Measurements from ENCODE around the gene DLG2. TPM values are rescaled to one million over a fixed set of nuclear protein-coding genes. Genes with fewer than 3 reads are reported as not detected.

The DLG2 gene
- total and polyA plus RNA-seq, 2 donors (not counting 3 experiments of a cell fraction or from before 2014, with no cell fraction given): 0.15 to 1.1 TPM

- Histone ChIP-seq H3K4me3 (replicated peaks in 1 of 3; ENCODE audit: insufficient read depth in 1 of 3, low read depth in 1 of 3, low read length in 3 of 3) (no peak overlapping the region), H4K20me1 (replicated peaks; ENCODE audit: control insufficient read depth, extremely low read depth, insufficient read depth, low read length) (no peaks in the 10 kb centered on the region), H3K9me1 (replicated peaks; ENCODE audit: control insufficient read depth, extremely low read depth, insufficient read depth, low read length) (no peaks in the 10 kb centered on the region), H3K4me2 (ENCODE audit: insufficient read depth, low read length) (no peak overlapping the region), H3K27me3 (ENCODE audit: control insufficient read depth in 2 of 2, insufficient read depth in 2 of 2, low read length in 2 of 2) (no peaks in the 10 kb centered on the region), H2AFZ (ENCODE audit: low read depth, low read length) (no peak overlapping the region), H3K36me3 (ENCODE audit: control insufficient read depth in 2 of 2, extremely low read depth in 1 of 2, insufficient read depth in 2 of 2, low read length in 2 of 2) (no peaks in the 10 kb centered on the region), H3K79me2 (ENCODE audit: control insufficient read depth, insufficient read depth, low read length) (no peaks in the 10 kb centered on the region), H3K27ac (ENCODE audit: insufficient read depth, low read depth, low read length) (no peak overlapping the region), H3K9ac (replicated peaks; ENCODE audit: extremely low read depth, insufficient read depth, low read length) (no peak overlapping the region), H3K9me3 (replicated peaks; ENCODE audit: control insufficient read depth, insufficient read depth, low read length) (no peaks in the 10 kb centered on the region), H3K4me1 (ENCODE audit: control insufficient read depth, extremely low read depth, insufficient read depth, low read length) (no peaks in the 10 kb centered on the region)
- dilution Hi-C loops (cut with MboI; ENCODE audit: extremely low pct_ligation_motif_present, low sequenced_read_pairs) (no loop called here), intact Hi-C loops (cut with micrococcal nuclease) (no loop called here)
- ChIA-PET POLR2A (no interaction called here), CTCF (no interaction called here)
- no peak for DNase-seq (ENCODE audit: low read depth, low spot score)
- no TSS peak for BruUV-seq (replicated peaks)
- no peak for FAIRE-seq
- TF ChIP-seq MAX (IDR thresholded peaks at IDR 0.05; ENCODE audit: insufficient read depth, insufficient read length) (no peak), JUN (IDR thresholded peaks at IDR 0.05; ENCODE audit: borderline replicate concordance, insufficient read depth, insufficient read length, low read depth) (no peak), FOS (IDR thresholded peaks at IDR 0.05; ENCODE audit: borderline replicate concordance, insufficient read depth, low read length) (no peak), POLR2A (IDR thresholded peaks at IDR 0.05; ENCODE audit: low read depth, low read length) (no peak), GATA2 (IDR thresholded peaks at IDR 0.05; ENCODE audit: insufficient read depth, insufficient read length, low read depth, low read length) (no peak), CTCF (IDR thresholded peaks at IDR 0.05; ENCODE audit: extremely low read depth in 1 of 2, insufficient read depth in 1 of 2, low read depth in 1 of 2, low read length in 2 of 2) (no peak), POLR2AphosphoS5 (IDR thresholded peaks at IDR 0.05; ENCODE audit: insufficient read depth, low read depth, low read length) (no peak), MYC (IDR thresholded peaks at IDR 0.05; ENCODE audit: low read depth, low read length) (no peak), EZH2 (IDR thresholded peaks at IDR 0.05; ENCODE audit: borderline replicate concordance, low read depth, low read length, severe bottlenecking) (no peak)
Observed at GRCh38 chr11:85495918-85496317, 131.2 kb downstream of the DLG2 start.
